Measurements from ENCODE around the gene BRD9.

- TF ChIP-seq CTCF (tag by site-specific recombination; IDR thresholded peaks at IDR 0.05): no peak
- no peak for TF ChIP-seq PATZ1 (tag by site-specific recombination; IDR thresholded peaks at IDR 0.05)
- no peak for TF ChIP-seq KLF9 (tag by site-specific recombination; IDR thresholded peaks at IDR 0.05; ENCODE audit: low read depth)
Observed at GRCh38 chr5:891117-891836, 1.3 kb downstream of the BRD9 start.
